HTR-8/SVneo (cell line): ENCODE results near the gene SP110.
A peak's percentile ranks its signal among the peaks of the same experiment; 100 is the strongest.
"Not testable (repeated sequence)": the region's sequence is repeated elsewhere in the genome, so short reads cannot be mapped to it uniquely, and the experiment has no call there.

ENCODE experiments used
- DNase-seq: peaks from one replicate; pipeline ENCODE4 v3.0.0; 2011; ENCODE audit warnings: low spot score, mixed read lengths; ENCODE audit not compliant: insufficient read length
- FAIRE-seq: peaks from 2 replicates; lab custom pipeline; 2011; peaks lifted over from hg19 to GRCh38; lab: Jason Lieb, UNC

Gene SP110

DNA sequence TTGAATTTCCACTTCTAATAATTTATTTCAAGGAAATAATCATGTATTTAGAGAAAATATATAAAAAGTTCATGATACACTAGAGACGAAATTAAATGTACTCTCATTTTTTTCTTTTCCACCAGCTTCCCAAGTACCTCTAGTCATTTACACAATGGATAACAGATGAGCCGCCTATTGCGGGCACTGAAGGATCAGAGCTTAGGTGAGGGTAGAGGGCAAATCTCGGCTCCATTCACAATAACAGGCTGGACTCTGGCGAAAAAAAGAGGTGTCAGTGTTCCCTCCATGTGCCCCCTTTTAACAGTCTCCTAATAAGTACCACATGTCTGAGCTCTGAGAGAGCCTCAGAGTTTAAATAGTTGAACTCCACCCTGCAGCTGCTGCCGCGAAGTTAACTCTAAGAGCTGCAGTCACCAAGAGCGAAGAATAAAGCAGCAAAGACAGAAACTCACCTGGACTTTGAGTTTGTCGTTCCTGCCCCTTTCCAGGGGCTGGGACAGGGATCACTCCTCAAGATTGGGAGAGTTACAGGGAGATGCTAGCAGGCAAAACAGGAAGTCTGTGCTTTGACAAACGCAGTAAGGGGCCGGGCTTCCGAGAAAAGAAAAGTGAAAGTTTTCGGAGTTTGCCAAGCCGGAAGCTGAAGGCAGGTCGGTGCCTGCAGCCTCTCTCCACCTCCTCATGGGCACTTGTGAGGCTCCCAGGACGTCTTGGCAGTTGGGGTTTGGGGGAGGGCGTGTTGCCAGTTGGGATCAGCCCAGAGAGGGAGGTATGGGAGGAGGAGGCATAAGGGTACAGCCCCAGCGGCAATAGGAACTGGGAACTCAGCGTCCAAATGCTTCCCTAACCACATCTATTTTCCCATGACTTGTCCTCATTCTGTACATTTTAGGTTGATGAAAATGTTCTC lies at the start of gene SP110:
TSS of gene SP110 (minus strand) at position 566 of the 913 bp plus-strand sequence. CDS start 3,057 bp downstream, outside the sequence.
- DNase-seq (peak; percentile 78), FAIRE-seq (no peak)

DNA sequence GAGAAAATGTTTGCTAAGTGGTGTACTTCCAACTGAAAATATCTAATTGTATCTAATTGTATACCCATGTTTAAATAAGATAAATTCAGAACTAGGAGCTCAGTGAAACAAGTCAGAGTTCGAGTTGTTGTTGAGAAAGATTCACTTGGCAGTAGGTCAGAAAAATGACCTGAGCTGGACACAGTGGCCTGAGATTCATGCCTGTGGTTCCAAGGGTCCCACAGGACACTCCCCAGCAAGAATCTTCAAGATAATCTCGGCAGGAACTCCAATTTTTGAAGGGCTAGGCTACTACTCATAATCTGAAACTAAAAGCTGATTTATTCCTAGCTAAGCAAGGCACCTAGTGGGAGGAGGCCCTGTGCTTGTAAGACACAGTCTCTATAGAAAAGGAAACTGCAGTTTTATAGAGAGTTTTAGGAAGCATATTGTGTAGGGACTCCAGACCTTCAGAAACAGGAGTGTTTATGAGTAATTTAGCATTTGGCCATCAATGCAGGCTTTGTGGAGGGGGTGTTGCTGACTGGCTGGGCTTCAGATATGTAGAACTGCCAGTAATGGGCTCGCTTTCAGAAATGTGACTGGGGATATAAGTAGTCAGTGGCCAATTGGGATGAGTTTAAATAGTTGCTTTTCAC lies 48.9 kb upstream of the SP110 start:
- DNase-seq, result no peak
- no peak for FAIRE-seq

DNA sequence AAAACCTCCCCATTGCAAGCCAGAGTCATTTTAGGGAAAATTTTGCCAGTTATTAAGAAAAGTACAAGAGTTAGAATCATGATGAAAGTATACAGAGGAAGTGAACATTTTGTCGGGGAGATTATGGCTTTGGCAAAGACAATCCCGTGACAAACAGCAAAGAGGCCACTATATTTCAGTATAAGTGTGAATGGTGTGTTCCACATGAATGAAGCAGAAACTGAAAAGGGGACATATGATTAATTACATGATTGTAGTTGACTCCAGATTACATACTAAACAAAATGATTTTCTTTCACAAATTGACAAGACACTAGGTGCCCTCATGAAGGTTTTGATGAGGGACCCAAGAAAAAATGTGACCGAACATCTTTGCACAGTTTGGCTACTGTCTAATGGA lies 47.8 kb upstream of the SP110 start:
- no peak for DNase-seq
- no peak for FAIRE-seq

DNA sequence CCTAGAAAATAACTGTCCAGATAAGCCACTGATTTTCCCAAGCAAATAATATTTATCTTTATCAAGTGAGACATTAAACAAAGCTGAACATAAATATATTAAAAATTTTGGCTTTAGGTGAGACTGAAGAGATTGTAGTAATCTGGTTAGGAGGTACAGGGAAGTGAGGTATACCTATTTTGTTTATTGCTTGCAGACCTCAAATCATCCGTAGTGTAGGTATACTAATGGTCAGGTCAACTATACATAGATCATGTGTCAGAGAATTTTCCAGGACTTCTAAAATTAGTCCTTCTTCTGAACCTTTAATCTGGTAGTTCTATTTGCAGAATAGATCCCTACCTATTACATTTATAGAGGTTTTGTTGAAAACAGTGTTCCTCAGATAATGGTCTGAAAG lies 47.3 kb upstream of the SP110 start:
- FAIRE-seq, result no peak
- DNase-seq, result no peak

DNA sequence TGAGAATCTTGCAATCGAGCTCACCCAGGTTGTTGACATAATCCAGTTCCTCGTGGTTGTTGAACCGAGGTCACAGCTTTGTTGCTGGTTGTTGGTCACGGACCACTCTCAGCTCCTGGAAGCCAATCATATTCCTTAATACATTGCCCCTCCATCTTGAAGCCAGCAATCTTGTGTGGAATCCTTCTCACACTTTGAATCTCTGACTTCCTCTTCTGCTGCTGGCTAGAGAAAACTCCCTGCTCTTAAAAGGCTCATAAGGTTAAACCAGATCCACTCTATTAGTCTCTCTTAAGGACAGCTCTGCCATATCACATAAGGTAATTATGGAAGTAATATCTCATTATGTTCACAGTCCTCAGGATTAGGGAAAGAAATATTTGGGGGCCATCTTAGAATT lies 46.9 kb upstream of the SP110 start:
- no peak for DNase-seq
- no peak for FAIRE-seq

DNA sequence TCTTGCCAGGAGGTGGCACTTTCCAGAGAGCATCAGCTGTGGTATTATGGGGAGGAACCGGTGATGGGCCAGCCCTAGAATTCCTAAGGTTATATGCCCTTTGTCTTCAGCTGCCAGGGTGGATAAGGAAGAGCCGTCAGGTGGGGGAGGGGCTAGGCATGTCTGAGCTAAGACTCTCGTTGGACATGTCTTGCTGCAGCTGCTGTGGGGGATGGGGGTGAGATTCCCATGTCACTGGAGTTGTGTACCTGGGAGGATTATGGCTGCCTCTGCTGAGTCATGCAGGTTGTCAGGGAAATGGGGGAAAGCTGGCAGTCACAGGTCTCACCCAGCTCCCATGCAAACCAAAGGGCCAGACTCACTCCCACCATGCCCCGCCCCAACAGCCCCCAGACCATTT lies 45.2 kb upstream of the SP110 start:
- DNase-seq, result not testable (repeated sequence)

DNA sequence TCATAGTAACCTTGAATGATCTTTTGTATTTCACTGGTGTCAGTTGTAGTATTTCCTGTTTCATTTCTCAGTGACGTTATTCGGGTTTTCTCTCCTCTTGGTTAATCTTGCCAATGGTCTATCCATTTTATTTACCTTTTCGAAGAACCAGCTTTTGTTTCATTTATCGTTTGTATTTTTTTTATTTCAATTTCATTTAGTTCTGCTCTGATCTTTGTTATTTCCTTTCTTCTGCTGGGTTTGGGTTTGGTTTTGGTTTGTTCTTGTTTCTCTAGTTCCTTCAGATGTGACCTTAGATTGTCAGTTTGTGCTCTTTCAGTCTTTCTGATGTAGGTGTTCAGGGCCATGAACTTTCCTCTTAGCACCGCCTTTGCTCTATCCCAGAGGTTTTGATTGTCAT lies 42.5 kb upstream of the SP110 start:
- FAIRE-seq (no peak), DNase-seq (no peak)

More for the DNA sequence above, 45.2 kb upstream of the SP110 start:
- FAIRE-seq, result not testable (repeated sequence)

DNA sequence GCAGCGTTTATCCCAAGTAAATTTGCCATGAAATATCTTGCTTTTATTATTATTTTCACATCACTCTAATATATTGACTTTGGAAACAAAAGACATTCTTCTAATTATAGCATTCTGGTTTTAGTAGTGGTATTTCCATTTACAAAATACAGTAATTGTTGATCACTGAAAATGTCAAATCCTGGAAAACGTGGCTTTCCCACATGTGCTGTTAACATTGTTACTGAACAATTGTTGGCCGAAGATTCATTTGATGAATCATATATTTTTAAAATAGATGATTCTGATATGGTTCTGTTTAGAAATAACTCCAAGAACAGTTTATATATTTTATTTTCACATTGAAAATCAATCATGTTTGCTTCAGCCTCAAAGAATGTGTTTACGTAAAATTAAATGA lies 38.7 kb upstream of the SP110 start:
- DNase-seq (no peak), FAIRE-seq (no peak)

DNA sequence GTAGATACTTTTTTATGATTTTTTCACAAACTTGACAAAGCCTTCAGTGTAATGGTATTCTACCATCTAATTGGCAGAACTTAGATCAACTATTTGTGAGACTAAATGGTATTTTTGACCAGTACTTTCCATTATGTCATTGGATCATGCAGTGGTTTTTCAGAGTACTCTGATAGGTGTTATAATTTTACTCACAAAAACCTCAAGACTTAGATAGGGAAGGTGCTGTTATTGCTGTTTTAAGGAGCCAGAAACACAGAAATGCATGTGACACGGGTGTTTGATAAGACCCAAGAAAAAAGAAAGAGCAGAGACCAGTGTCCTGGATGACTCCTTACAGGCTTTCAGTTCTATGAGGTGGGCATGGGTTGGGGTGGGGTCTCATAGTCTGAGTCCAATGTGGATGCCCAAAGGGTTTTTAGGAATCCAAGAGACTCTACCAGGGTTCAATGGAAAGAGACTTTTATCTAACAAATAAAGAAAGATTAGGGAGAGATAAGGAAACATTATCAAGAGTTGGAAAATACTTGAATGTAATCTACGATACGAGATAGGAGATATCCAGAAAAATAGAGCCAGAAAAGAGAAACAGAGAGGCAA lies 37.0 kb upstream of the SP110 start:
- DNase-seq (no peak), FAIRE-seq (no peak)

DNA sequence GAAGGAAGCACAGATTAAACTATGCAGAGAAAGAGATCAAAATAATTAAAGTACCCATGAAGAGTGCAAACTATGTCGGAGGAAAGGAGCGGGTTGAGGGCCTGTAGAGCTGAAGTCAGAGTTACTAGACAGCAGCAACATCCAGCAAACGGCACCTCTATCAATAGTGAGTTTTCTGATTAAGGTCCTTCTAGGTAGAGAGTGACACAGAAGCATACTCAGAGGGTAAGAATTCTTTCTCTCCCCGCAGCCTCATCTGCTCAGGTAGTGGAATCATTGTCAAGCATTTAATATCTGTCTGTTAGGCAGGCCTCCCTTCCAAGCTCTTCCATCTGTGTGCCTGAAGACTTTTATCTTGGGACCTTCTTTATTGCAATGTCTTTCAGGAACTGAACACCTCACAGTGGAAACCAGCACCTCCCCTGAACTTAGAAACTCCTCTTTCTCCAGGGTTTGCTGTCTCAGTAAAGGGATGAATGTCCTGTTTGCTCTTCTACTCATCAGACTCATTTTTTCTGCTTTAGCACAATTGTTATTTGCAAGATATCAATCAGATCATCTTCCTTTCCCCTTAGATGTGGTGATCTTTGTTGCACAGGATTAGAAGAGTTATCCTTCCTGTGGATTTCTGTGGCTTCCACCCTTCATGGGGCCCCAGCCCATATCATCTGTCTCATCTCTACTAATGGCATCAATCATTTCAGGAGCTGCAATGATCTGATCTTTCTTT lies 34.5 kb upstream of the SP110 start:
- DNase-seq (no peak), FAIRE-seq (no peak)

DNA sequence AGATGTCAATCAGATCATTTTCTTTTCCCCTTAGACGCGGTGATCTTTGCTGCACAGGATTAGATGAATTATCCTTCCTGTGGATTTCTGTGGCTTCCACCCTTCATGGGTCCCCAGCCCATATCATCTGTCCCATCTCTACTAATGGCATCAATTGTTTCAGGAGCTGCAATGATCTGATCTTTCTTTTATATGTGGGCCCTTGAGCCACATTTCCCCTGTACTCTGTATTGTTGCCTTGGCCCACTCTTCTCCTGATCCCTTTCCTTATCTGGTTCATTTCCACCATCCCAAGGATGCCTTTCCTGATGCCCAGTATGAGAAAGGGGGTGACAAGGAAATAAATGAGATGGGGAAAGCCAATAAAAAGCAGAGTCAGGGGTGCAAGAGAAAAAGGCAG lies 30.4 kb upstream of the SP110 start:
- no peak for FAIRE-seq

DNA sequence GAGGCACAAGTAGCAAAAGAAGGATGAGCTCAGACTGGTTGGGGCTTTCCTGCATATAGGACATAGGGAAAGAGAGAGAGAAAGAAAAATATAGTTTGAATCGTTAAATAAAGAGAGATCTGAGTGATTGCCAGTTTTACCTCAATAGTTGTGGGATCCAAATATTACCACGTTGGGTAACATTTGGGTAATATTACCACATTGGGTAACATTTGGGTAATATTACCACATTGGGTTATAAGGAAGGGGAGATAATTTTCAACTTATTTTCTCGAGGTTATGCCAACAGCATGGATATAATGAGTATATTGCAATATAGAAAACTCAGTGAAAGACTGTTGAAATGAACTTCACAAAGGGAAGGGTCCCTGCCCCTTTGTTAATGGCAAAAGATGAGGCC lies 26.4 kb upstream of the SP110 start:
- FAIRE-seq, result no peak
- DNase-seq, result no peak

More for the DNA sequence above, 30.4 kb upstream of the SP110 start:
- no peak for DNase-seq

DNA sequence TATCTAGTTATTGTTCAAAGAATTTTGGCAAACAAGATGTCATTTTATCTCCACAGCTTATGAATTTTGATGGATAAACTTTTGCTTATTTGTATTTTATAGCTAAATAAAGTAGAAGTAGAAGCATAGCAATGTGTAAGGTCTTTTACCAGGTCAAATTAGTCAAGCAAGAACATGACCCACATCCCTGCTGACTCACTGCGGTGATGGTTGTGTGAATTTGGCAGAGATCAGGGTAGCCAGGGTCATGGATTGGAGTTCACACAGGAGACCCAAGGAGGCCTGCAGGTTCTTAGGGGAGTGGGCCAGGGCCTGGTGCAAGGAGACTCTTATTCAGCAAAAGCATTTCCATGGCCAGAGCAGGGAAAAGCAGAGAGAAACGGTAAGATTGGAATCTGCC lies 24.4 kb upstream of the SP110 start:
- no peak for FAIRE-seq
- DNase-seq, result no peak

DNA sequence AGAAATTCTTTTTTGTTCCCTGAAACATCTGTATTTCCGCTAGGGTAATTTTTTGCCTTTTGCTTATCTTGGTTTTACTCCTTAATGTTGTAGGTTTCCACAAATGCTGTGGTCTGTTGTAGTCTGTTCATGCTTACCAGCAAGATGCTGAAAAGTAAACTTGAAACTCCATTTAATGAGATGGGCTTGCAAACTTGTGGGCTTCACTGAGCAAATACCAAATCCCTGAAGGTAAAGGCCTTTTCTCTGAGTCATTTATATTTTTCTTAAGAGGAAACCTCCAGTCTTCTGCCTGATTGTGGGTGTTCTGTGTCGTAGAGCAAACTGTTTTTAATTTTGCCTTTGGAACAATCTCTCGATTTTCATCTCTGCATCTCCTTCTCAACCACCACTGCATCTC lies 15.1 kb upstream of the SP110 start:
- FAIRE-seq (no peak), DNase-seq (no peak)

DNA sequence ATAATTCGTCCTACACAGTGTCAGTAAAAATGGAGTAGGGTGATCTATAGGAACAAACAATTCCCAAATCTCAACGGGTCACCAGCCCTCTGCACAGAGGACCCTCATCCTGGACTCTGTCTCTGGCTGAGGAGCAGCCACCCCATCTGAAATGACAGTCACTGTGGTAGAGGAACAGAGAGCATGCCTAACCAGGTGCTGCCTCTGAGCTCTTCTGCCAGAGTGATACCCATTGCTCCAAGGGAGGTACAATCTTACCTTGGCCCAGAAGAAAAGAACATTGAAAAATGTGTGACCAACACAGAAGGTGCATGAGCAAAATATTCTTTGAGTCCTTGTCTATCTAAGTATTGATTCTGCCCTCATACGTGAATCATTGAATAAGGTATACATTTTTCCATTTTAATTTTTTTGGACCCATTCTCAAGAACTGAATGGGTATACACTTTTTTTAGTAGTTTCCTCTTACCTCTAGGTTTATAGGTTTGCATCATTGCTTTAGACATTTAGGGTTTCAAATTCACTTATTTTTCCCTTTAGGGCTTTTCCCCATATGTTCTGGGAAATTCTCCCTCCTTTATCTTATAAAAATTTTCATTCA lies 14.4 kb upstream of the SP110 start:
- DNase-seq, result no peak

DNA sequence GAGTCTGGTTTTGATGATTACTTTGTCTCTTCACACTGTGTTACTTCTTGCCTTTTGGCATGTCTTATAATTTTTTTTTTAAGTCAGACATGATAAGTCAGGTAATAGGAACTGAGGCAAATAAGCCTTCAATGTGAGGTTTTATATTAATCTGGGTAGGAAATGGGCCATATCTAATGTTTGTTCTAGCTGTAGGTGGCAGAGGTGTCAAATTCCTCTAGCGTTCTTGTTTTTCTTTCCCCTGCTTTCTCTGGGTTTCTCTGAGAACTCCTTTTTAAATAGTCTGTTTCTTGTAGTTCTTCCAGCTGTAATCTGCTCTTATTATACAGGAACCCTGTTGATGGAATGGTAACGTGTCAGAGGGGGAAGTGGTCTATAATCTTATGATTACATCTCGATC lies 11.5 kb upstream of the SP110 start:
- no peak for FAIRE-seq
- DNase-seq, result no peak

More for the DNA sequence above, 14.4 kb upstream of the SP110 start:
- no peak for FAIRE-seq

DNA sequence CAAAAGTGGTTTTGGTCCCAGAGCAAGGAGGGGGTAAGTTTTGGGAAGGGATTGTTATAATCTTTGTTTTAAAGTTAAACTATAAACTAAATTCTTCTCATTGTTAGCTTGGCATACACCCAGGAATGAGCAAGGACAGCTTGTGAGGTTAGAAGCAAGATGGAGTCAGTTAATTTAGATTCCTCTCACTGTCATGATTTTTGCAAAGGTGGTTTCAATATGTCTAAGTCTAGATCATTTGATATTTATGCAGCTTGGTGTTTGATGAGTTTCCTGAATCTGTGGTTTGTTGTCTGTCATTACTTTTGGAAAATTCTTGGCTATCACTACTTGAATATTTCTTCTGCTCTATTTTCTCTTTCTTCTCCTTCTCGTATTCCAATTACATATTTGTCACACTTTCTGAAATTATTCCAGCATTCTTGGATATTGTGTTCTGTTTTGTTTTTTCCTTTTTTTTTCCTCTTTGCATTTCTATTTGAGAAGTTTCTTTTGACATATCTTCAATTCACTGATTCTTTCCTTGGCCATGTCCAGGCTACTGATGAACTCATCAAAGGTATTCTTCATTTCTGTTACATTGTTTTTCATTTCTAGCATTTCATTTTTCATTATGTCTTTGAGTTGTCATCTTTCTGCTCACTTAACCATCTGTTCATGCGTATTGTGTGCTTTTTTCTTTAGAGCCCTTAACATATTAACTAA lies 10.9 kb upstream of the SP110 start:
- FAIRE-seq (no peak), DNase-seq (no peak)

DNA sequence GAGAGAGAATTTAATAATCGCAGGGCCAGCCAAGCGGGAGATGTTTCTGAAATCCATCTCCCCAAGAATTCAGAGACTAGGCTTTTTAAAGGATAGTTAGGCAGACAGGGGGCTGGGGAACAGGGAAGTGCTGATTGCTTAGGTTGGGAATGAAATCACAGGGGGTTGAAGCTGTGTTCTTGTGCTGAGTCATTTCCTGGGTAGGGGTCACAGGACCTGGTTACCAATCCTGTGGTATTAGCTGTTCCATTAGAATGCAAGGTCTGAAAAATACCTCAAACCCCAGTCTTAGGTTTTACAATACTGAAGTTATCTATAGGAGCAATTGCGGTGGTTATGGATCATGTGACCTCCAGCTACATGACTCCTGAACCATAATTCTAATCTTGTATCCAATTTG lies 10.3 kb upstream of the SP110 start:
- FAIRE-seq (no peak), DNase-seq (peak; percentile 10)

DNA sequence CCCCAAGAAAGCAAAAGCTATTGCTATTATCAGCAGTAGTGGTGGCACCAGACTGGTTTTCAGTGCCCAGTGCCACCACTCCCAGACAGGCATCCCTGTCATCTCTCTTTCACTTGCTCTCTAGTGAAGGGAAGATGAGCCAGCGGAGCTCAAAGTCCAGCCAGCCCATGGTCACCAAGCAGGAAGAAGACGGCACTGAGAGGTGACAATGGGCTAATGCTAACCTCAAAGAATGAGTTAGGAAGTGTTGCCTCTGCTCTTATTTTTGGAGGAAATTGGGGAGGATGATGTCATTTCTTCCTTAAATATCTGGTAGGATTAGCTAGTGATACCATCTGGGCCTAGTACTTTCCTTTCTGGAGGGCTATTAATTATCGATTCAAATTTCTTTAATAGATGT lies 7.4 kb upstream of the SP110 start:
- FAIRE-seq (no peak), DNase-seq (no peak)
